OCI-LY7 (cell line): ENCODE results near the gene HSD17B11. TPM values are rescaled to one million over a fixed set of nuclear protein-coding genes. Genes with fewer than 3 reads are reported as not detected.

Experiments
- BruUV-seq: library from RNA; stranded (reverse); fragments of 400-500 nt; replicated peaks from 2 replicates; lab custom pipeline; 2021; lab: Mats Ljungman, UMichigan
- CTCF ChIA-PET: fragments of 300-600 bp; sonication (Branson Sonifier 250); formaldehyde crosslinking; loops from one replicate; lab custom pipeline; 2022; ENCODE audit warnings: antibody characterized with exemption; ENCODE audit not compliant: unreplicated experiment; lab: Charles Lee
- POLR2A ChIA-PET: fragments of 300-600 bp; sonication (Branson Sonifier 250); formaldehyde crosslinking; loops from one replicate; lab custom pipeline; 2022; ENCODE audit warnings: antibody characterized with exemption; lab: Charles Lee
- DNase-seq: peaks from one replicate; pipeline ENCODE4 v3.0.0-alpha.2; 2015; ENCODE audit warnings: low spot score
- H2AFZ ChIP-seq: fragments of 200-600 bp; sonication (generic), shearing (Covaris generic); 2 replicates; pipeline ENCODE4 v1.6.1; 2014; ENCODE audit warnings: mild to moderate bottlenecking, antibody characterized with exemption, low read length, moderate library complexity
- H3K27ac ChIP-seq: fragments of 200-600 bp; sonication (generic); 2 replicates; pipeline ENCODE4 v1.5.1; 2014; ENCODE audit warnings: mixed run types, low read depth, mild to moderate bottlenecking, moderate library complexity, low read length, inconsistent platforms; ENCODE audit not compliant: poor library complexity, severe bottlenecking
- H3K36me3 ChIP-seq: fragments of 200-600 bp; sonication (generic); 2 replicates; pipeline ENCODE4 v1.6.1; 2014; ENCODE audit warnings: mild to moderate bottlenecking, antibody characterized with exemption, low read length, moderate library complexity, mixed read lengths; ENCODE audit not compliant: insufficient read depth
- H3K4me1 ChIP-seq: fragments of 200-600 bp; sonication (generic); 2 replicates; pipeline ENCODE4 v1.5.1; 2014; ENCODE audit warnings: mild to moderate bottlenecking, low read length; ENCODE audit not compliant: insufficient read depth, poor library complexity, severe bottlenecking
- H3K4me2 ChIP-seq: fragments of 200-600 bp; sonication (generic); 2 replicates; pipeline ENCODE4 v1.6.1; 2014; ENCODE audit warnings: mild to moderate bottlenecking, low read length
- H3K4me3 ChIP-seq: fragments of 200-600 bp; sonication (generic); 2 replicates; pipeline ENCODE4 v1.5.1; 2014; ENCODE audit warnings: mild to moderate bottlenecking, low read depth, low read length; ENCODE audit not compliant: poor library complexity, severe bottlenecking
- H3K79me2 ChIP-seq: fragments of 200-600 bp; sonication (generic); 2 replicates; pipeline ENCODE4 v1.6.1; 2016; ENCODE audit warnings: low read depth, mild to moderate bottlenecking, low read length, moderate library complexity, mixed read lengths; ENCODE audit not compliant: insufficient read depth
- H3K9me2 ChIP-seq: fragments of 200-600 bp; sonication (generic); 2 replicates; pipeline ENCODE4 v1.6.1; 2016; ENCODE audit warnings: mild to moderate bottlenecking, low read length, mixed read lengths; ENCODE audit not compliant: insufficient read depth
- H3K9me3 ChIP-seq: fragments of 200-600 bp; sonication (generic); 2 replicates; pipeline ENCODE4 v1.6.1; 2014; ENCODE audit warnings: mild to moderate bottlenecking, mixed run types, low read length, mixed read lengths
- H4K20me1 ChIP-seq: fragments of 200-600 bp; sonication (generic); 2 replicates; pipeline ENCODE4 v1.6.1; 2014; ENCODE audit warnings: mild to moderate bottlenecking, antibody characterized with exemption, low read length, moderate library complexity, mixed read lengths; ENCODE audit not compliant: insufficient read depth
- EZH2phosphoT487 ChIP-seq: fragments of 200-600 bp; sonication (generic); IDR thresholded peaks from 2 replicates; pipeline ENCODE4 v1.6.1; 2018; ENCODE audit warnings: low read depth, borderline replicate concordance, mild to moderate bottlenecking, mixed run types, antibody characterized with exemption, low read length, moderate library complexity, mixed read lengths
- intact Hi-C: fragments of 100-400 bp; cut with micrococcal nuclease; formaldehyde crosslinking; loops from one replicate; pipeline ENCODE4 v1.10.0; 2022; ENCODE audit not compliant: unreplicated experiment
- total RNA-seq, 2 experiments: library from RNA; depleted of rRNA in 1 of 2; stranded (reverse); fragments of >200 nt in 1 of 2; shearing (Covaris generic) in 1 of 2; gene quantifications; 2 replicates each; pipeline ENCODE4 v1.2.3, GENCODE V29; 2014 to 2022
- TF ChIP-seq, protein P1 (sequence below): fragments of 200-600 bp; sonication (generic); conservative IDR thresholded peaks from 2 replicates; pipeline ENCODE4 v1.5.1; 2014; ENCODE audit warnings: mild to moderate bottlenecking, antibody characterized with exemption, low read length, moderate library complexity, mixed read lengths

Gene HSD17B11
- total RNA-seq, 2 experiments from 2014 or later = 8.7 to 9.0 TPM

DNA sequence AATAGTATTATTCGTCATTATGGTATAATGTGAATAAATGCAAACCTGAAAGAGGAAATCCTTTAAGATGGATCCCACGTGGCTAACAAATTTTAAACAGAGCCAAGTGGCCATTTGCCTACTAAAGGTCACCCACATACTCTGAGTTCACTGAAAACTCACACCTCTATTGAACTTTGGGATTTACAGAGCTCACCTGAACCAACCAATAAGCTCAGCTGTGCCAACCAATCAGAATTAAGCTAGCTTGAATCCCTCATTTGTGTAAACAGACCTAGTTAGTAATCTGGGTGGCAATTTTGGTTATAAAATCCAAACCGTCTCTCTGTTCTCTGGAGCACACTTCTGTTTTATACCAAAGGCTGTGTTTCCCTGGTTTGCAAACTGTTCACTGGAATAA is 26.0 kb upstream of the HSD17B11 start:
- 0 out of 2 replicates have a peak, but pooled peaks cover 9% of the 10 kb centered on the region for H3K9me3 ChIP-seq
- intact Hi-C loops = no loop called here
- H3K4me2 ChIP-seq = no peak overlapping the region

DNA sequence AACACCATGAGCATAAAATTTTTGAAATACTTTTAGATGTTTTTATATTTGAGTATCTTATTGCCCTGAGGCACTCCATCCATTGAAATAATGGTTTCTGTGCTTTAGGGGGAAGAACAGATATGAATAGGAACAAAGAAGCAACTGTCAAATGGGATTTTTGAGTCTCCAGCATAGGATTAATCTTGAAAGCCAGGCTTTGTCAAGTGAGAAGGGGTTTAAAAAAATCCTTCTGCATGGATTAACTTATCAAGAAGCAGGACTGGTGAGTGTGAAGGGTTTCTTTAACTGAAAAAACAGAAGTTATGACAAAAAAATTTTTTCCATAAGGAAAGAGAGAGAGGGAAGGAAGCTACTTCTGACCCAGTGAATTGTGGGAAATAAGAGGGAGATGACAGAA is 23.8 kb upstream of the HSD17B11 start:
- Histone ChIP-seq H2AFZ (no peak overlapping the region), H4K20me1 (no peaks in the 10 kb centered on the region), H3K27ac (no peak overlapping the region), H3K9me2 (no peaks in the 10 kb centered on the region), H3K9me3 (0 out of 2 replicates have a peak, but pooled peaks cover 9% of the 10 kb centered on the region), H3K4me2 (no peak overlapping the region), H3K4me1 (no peaks in the 10 kb centered on the region), H3K4me3 (no peak overlapping the region), H3K79me2 (no peaks in the 10 kb centered on the region), H3K36me3 (no peaks in the 10 kb centered on the region)
- CTCF ChIA-PET = no interaction called here
- DNase-seq = no peak
- POLR2A ChIA-PET = interaction anchor here (1.6 kb wide), 1 partner anchor 11 kb away, joined by 3 read pairs; no protein-coding TSS in a partner anchor
- TF ChIP-seq, protein P1, sequence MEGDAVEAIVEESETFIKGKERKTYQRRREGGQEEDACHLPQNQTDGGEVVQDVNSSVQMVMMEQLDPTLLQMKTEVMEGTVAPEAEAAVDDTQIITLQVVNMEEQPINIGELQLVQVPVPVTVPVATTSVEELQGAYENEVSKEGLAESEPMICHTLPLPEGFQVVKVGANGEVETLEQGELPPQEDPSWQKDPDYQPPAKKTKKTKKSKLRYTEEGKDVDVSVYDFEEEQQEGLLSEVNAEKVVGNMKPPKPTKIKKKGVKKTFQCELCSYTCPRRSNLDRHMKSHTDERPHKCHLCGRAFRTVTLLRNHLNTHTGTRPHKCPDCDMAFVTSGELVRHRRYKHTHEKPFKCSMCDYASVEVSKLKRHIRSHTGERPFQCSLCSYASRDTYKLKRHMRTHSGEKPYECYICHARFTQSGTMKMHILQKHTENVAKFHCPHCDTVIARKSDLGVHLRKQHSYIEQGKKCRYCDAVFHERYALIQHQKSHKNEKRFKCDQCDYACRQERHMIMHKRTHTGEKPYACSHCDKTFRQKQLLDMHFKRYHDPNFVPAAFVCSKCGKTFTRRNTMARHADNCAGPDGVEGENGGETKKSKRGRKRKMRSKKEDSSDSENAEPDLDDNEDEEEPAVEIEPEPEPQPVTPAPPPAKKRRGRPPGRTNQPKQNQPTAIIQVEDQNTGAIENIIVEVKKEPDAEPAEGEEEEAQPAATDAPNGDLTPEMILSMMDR = no peak
- TF ChIP-seq EZH2phosphoT487 = no peak
- intact Hi-C loops = no loop called here
- BruUV-seq = no TSS peak

More for the DNA sequence above, 26.0 kb upstream of the HSD17B11 start:
- DNase-seq = no peak
- POLR2A ChIA-PET = interaction anchor here (0.9 to 1.1 kb wide), 3 partner anchors 10 to 39 kb away, joined by 3 to 4 read pairs (median 3); no protein-coding TSS in a partner anchor
- no peaks in the 10 kb centered on the region for H3K36me3 ChIP-seq
- no peak overlapping the region for H3K27ac ChIP-seq
- H3K4me3 ChIP-seq = no peak overlapping the region
- H3K4me1 ChIP-seq = peaks cover 8% of the 10 kb centered on the region
- no peak overlapping the region for H2AFZ ChIP-seq
- CTCF ChIA-PET = no interaction called here
- H4K20me1 ChIP-seq = no peaks in the 10 kb centered on the region
- TF ChIP-seq EZH2phosphoT487 = no peak
- TF ChIP-seq, protein P1 = no peak
- BruUV-seq = no TSS peak
- H3K9me2 ChIP-seq = no peaks in the 10 kb centered on the region
- H3K79me2 ChIP-seq = no peaks in the 10 kb centered on the region

DNA sequence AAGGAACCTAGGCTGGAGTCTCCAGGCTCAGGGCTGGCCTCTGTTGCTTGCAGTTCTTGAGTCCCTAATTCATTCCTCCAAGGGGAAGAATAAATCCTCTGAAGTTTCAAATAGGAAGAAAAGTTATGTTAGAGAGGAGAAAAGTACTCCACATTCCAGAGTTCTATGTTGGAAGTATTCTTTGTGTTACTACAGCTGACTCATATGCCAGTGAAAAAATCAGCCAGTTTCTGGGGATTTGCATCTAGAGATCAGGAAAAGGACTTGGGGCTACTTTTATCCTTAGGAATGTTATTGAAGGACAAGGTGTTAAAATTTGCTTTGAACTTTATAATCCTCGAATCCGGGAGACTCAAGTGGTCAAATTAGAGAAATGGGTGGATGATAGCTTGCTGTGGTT is 19.7 kb upstream of the HSD17B11 start:
- Histone ChIP-seq H3K36me3 (no peaks in the 10 kb centered on the region), H3K4me3 (no peak overlapping the region), H4K20me1 (no peaks in the 10 kb centered on the region), H3K79me2 (no peaks in the 10 kb centered on the region), H3K4me1 (peaks cover 7% of the 10 kb centered on the region), H3K4me2 (no peak overlapping the region), H3K9me3 (0 out of 2 replicates have a peak, but pooled peaks cover 18% of the 10 kb centered on the region), H3K27ac (no peak overlapping the region), H3K9me2 (no peaks in the 10 kb centered on the region), H2AFZ (no peak overlapping the region)
- BruUV-seq = no TSS peak
- ChIA-PET CTCF (no interaction called here), POLR2A (interaction anchor here (0.8 to 1.0 kb wide), 2 partner anchors 11 to 14 kb away, joined by 3 to 4 read pairs; partner anchors contain the start of gene NUDT9)
- DNase-seq = no peak
- no peak for TF ChIP-seq EZH2phosphoT487
- TF ChIP-seq, protein P1 = no peak
- intact Hi-C loops = no loop called here
